ENCODE measurements around the gene KRT38.
"Not testable (repeated sequence)": the region's sequence is repeated elsewhere in the genome, so short reads cannot be mapped to it uniquely, and the experiment has no call there.

KRT38 gene

GRCh38 chr17:41457676-41458075, 16.9 kb upstream of the KRT38 start:
- no peak for DNase-seq

DNA sequence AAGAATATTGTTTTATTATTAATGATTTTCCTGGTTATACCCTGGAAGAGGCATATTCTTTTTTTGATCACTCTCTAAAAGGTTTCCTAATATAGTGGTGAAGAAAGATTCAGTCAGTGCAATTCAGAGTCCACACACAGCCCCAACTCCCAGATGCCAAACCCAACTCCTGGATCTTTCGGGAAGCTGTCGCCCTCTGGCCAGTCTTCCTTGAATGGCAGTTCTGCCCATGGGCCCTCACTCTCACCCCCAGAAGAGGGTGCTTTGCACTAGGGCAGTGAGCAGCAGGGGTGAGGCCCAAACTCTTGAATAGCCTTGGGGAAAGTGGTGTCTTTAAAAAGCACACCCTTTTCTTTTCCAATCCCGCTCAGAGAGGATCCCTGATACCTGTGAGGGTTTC, 15.4 kb upstream of the KRT38 start:
- DNase-seq, result no peak

DNA sequence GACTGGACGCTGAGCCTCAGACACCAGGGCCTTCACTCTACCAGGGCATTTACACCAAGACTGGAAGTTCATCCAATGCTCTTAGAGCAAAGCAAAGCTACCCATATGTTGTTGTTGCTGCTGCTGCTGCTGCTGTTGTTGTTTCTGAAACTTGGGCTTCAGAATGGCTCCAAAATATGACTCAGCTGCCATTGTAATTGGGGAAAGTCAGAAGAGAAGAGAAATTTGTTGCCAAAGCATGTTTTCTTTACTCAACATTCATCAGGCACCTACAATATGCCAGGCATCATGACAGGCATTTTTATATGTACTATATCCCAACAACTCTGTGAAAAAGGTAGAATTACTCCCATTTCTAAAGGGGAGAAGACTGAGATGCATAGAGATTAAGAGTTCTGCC, 14.5 kb upstream of the KRT38 start:
- DNase-seq, result no peak

DNA sequence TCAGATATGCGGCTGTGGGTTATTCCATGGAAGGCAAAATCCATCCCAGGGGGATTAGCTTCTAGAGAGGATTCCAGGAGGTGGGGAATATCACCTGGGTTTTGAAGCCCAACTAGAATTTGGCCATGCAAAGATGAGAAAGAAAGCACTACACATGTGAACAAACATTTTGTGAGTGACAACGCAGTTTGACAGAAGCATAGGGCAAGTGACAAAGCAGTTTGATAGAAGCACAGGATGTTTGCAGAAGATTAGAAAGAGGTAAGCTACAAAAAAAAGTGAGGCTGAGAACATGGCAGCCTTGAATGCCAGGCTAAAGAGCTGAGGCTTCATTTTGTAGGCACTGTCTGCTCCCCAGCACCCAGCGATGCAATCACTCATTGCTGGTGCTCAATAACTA, 12.3 kb upstream of the KRT38 start:
- DNase-seq, result no peak

DNA sequence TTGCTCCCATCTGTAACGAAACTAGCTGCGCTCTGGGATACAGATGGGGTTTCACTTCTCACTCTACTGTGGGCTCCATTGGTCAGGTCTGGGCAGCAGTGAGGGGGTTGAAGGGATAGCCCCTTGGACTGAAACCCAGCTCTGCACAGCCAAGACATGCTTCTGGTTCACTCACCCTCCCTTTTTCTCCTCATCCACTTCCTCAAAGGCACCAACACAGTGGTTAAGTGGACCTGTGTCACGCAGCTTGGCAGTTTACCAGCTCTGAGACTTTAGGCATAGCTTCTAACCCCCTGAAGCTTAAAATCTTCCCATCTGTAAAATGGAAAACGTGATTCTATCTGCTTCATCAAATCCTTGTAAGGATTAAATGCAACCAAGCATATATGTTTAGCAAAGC, 11.5 kb upstream of the KRT38 start:
- DNase-seq, result no peak

DNA sequence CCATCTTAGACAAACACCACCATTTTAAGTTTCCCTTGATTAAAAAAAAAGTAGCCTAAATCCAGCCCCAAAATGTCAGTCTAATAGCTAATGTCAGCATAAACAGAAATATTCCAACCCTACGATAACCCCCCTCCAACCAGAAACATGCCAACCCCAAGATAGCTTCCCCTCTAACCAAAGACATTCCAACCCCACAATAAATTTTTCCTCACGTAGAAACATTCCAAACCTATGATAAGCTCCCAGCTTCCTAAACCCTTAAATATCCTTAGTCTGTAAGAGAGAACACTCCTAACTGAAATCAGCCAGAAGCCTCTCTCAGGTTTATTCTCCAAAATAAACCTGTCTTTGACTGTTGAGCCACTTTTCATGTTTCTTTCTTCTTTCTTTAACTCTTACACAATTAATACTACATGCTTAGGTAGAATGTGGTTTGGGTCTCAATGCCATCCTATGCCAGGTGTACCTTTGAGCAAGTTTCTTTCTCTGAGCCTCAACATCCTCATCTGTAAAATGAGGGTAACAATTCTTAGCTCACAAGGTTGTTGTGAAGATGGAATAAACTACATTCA, 10.5 kb upstream of the KRT38 start:
- DNase-seq, result no peak

- DNase-seq, result no peak
Observed at GRCh38 chr17:41449008-41449407, 8.2 kb upstream of the KRT38 start.

- no peak for DNase-seq
Observed at GRCh38 chr17:41448506-41448905, 7.7 kb upstream of the KRT38 start.

GRCh38 chr17:41446806-41447205, 6.0 kb upstream of the KRT38 start:
- DNase-seq, result no peak

DNA sequence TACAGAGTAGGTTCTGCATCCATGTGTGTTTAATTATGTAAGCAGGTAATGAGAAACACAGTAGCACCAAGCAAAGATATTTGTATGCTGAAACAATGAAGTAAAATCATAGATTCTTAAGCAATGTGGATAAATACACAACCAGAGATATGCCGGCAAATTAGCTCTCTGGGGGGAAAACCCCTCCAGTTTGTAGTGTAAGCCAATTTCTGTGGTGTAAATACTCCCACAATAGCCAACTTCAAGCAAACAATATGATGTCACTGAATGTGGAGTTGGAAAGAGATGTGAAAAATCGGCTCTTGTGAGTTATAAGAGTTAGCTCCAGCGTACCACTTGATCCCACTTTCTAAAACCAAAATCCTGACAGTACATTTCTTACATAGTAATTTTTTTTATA, 3.9 kb upstream of the KRT38 start:
- no peak for DNase-seq

DNA sequence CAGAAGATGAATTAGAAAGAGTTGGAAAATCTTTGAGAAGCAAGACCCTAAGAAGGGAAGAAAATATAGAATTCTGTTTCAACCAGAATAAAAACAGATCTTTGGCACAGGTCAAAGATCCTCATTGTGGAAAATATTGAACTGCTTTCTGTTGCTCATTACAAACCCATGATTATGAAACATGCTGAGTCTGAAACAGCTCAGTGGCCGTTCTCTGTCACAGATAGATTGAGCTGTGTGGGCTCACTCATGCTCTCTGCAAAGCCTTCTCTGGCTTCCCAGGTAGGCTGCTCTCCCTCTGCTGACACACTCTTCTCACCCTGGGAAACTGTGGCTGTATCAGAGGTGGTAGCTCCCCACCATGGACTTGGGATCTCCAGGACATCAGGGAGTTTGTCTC, 3.4 kb upstream of the KRT38 start:
- DNase-seq, result no peak

DNA sequence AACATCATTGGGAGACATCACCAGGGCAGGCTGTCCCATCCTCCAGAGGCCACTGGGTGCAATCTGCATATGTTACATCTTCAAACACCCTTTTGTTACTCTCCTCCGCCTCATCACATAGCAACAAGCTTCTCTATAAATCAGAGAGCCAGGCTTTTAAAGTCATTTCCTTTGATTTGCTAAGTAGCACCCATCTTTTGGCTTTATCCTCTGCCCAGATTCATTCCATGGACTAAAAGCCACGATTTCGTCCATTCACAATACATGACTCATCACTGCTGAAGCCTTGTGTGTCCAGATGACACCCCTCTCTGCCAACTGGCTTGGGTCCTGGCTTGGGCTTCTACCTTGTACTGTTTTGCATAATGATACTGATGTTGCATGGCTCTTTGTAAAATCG, 2.0 kb upstream of the KRT38 start:
- no peak for DNase-seq

DNA sequence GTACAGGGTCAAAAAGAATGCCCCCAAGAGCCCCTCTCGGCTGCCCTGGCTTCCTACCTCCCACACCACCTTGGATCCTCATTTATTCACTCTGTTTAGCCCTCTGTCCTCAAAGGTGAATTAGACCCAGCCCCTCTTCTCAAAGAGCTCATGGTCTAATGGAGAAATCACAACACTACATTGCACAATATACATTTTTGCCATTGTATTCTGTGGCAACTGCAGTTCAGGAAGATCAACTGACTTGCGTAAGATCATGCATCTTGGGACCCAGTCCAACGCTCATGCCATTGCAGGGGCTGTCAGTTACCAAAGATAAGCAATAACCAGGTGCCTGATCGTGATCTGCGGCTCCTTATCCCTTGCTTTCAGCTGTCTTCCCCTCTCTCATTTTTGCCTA, 1.4 kb downstream of the KRT38 start:
- no peak for DNase-seq

GRCh38 chr17:41437769-41438168, 3.0 kb downstream of the KRT38 start:
- no peak for DNase-seq

GRCh38 chr17:41437254-41437653, 3.5 kb downstream of the KRT38 start:
- DNase-seq, result no peak

GRCh38 chr17:41434415-41434814, 6.4 kb downstream of the KRT38 start:
- DNase-seq, result no peak

GRCh38 chr17:41434005-41434404, 6.8 kb downstream of the KRT38 start:
- DNase-seq, result no peak

DNA sequence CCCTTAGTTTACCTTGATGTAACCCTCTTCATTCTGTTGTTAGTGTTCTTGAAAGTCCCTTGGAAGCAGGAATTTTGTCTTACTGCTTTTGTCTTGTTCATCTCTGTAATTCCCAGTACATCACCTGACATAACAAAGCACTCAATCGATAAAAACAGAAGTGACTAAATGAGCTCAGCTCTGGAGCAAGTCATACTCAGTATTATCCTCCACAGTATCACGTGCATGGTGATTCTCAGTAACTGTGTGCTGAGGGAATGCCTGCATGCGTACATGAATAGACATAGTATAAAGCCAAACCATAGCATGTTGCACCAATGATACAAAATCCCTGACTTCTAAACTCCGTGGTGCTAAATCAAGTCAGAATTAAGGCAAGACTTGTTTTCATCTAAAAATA, 7.2 kb downstream of the KRT38 start:
- DNase-seq, result no peak

- DNase-seq, result not testable (repeated sequence)
Observed at GRCh38 chr17:41430376-41430775, 10.4 kb downstream of the KRT38 start.

DNA sequence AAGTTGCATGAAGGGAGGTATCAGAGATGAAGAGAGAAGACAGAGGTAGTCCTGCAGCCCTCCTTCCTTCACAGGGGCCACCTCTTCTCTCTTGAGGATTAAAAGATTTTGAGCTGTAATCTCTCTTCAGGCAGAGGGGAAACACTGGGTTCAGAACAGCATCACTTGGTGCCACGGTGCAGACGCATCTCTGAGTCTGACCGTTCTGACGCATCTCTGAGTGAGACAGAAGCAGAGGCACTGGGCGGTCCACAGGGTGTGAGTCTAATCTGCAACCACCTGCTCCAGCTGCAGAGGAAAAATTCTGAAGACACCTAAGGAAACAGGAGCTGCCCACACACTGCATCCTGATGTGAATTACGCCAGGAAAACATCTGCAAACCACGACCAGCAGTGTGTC, 11.1 kb downstream of the KRT38 start:
- no peak for DNase-seq

DNA sequence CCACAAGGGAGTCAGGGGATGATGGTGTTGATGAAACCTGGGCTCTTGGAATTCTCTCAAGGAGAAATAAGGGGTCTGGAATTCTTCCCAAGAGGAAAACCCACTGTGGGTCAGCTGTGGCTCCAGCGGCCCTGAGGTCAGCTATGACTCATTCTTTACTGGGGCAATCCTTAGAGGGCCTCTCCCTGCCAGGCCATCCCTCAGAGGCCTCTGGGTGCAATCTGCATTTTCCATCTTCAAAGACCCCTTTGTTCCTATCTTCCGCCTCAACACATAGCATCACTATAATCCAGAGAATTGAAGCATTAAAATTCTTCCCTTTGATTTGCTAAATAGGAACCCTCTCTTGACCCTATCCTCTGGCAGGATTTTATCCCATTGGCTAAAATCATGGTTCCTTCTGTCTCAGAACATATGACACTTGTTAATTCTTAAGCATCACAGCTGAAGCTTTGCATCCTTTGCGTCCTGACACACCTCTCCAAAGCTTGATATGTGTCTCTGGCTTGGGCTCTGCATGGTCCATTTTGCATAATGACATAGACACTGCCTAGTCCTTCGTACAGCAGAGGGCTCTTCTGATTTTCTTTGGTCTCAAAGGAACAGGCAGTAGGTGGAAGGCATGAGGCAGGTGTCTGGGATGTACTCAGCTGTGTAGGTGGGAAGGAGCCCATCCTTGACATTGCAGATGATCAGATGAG, 12.0 kb downstream of the KRT38 start:
- no peak for DNase-seq

DNA sequence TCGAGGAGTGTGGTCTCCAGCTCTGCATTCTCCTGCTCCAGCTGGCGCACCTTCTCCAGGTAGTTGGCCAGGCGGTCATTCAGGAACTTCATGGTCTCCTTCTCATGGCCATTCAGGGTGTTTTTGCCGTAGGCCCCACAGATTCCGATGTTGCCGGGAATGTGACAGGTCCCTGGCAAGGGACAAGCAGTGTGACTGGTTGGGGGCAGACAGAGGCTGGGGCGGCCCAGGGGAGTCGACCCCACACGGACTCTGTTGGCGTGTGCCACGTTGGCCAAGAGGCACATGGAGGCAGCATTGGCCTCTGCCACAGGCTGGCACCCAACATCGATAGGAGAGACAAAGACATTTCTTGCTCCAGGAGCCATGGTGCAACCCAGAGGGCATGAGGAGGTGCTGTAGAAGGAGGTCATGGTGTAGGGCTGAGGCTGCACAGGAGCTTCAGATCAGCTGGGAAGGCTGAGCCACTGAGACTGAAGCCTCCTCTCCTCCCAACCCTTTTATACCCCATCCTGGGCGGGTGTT, 16.6 kb downstream of the KRT38 start, which contains the start of gene KRT37:
KRT37 (minus strand) TSS at position 475 of the 525 bp plus-strand sequence; CDS start at position 413, 62 bp downstream.
- no peak for DNase-seq

- not testable (repeated sequence) for DNase-seq
Observed at GRCh38 chr17:41422586-41422985, 18.2 kb downstream of the KRT38 start.

DNA sequence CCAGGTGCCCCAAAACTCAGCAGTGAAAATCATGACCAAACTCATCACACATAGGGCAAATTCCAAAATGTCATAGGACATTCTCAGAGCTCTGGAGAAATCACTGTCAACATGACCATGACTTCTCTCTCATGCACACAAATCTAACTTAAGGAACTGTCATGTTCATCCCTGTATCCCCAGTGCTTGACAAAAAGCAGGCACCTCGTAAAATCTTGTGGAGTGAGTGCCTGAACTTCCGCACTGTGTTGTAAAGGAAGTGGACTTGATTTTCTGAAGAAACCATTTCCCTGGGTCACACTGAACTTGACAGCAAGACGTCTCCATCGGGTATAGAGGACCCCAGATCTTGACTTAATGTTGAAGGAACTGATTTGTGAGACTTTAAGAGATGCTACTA, 19.2 kb downstream of the KRT38 start:
- no peak for DNase-seq

- DNase-seq, result no peak
Observed at GRCh38 chr17:41421116-41421515, 19.7 kb downstream of the KRT38 start.

Measured in NCI-H524 (cell line).